ENCODE results near the gene PXN.
A peak's percentile ranks its signal among the peaks of the same experiment; 100 is the strongest.
"Not testable (repeated sequence)": the region's sequence is repeated elsewhere in the genome, so short reads cannot be mapped to it uniquely, and the experiment has no call there.

Gene PXN

GRCh38 chr12:120204171-120204570, 61.4 kb downstream of the PXN start:
- DNase-seq: no peak

DNA sequence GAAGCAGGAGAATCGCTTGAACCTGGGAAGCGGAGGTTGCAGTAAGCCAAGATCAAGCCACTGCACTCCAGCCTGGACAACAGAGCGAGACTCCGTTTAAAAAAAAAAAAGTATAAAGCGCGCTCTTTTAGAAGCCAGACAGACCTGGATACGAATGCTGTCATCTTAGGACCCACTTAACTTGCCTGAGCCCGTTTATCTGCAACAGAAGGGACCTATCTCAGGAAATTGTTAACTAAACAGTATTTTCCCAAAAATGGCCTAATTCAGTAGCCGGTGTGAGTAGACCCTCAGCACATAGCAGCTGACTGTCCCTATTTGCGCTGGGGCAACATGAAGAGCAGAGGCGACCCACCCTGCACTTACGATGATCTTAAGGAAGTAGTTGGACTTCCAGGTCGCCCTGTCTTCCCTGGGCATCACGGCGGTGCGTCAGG, 65.1 kb downstream of the PXN start:
- DNase-seq: no peak

GRCh38 chr12:120199595-120200306, 65.8 kb downstream of the PXN start:
- no peak for DNase-seq

DNA sequence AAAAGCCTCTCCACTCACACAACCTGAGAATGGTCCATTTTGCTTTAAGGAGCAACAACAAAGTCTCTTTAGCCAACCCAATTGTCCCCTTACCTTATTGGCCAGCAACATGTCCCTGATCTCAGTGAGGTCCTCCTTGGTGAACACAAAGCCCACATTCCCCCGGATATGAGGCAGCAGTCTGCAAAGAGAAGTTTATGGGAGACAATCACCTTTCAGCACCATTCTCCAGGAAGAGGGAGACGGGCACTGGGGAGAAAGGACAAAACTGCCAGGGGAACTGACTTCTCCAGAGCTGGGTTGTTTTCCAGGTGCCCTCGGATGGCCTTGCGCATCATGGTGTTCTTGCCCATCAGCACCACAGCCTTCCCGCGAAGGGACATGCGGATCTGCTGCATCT, 66.5 kb downstream of the PXN start:
- no peak for DNase-seq

GRCh38 chr12:120197542-120197887, 68.0 kb downstream of the PXN start:
- no peak for DNase-seq

DNA sequence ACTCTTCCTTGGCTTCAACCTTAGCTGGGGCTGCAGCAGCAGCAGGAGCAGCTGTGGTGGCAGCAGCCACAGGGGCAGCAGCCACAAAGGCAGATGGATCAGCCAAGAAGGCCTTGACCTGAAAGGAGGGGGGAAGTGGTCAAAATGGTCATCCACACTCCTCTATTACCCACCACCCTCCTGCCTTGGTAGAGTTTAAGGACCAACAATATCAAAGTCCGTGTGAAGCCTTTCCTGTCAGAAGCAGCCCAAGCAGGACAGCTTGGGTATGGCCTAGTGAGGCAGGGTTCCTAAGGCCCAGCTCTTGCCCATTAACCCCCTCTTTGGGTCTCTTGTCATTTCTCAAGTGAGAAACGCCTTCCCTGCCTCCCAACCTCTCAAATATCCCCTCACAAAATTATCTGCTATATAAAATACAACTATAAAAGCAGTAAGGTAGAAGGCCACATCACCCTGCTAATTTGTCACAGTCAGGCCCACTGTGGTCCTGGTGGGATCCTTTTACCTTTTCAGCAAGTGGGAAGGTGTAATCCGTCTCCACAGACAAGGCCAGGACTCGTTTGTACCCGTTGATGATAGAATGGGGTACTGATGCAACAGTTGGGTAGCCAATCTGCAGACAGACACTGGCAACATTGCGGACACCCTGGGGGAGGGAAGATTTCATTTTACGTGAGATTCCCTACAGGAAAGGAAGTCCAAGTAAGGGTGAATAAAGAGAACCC, 68.6 kb downstream of the PXN start:
- DNase-seq: not testable (repeated sequence)

- DNase-seq: no peak
These were observed 69.2 kb downstream of the PXN start for GRCh38 chr12:120196363-120196762.

DNA sequence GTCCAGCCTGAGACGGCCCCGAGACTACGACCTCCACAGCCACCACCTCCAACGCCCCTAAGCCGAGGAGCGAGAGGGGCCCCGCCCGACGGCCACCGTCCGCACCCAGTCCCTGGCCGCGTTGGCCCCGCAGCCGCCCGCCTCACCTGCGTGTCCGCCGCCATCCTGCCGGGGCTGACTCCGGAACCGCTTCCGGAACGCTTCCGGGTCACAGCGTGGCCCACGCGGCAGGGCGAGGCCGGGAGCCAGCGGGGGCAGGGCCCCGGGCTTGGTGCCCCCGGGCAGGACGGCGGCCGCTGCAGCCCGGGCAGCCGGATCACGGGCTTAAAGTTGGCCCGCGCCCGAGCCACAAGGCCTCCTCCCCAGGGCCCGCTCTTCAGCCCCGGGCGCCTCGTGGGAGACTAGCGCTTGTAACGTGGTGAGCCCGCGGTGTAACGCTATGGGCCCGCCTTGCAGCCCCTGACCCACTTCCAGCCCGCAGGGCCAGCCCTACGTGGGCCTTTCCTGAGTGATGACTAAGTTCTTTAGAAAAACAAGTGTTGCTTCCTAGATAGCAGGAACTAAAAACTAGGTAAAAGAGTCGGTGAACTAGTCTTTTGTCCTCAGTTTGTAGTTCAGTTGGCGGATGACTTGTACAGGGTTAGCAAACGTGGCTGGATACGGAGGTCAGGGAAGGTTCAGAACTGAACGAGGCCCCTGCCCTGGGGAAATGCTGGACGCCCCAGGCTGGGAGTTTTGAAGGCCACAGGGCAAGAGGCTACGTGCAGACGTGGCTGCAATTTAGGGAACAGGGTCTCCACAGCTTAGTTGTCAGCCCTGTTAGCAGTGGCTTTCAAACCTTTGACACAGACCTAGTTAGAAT, 70.8 kb downstream of the PXN start, which contains the start of gene GCN1:
Gene GCN1 (minus strand): TSS at position 182 of the 862 bp plus-strand sequence. CDS start 18 bp downstream, at position 164.
- peak; percentile 34 to 59 for DNase-seq

GRCh38 chr12:120194226-120194533, 71.3 kb downstream of the PXN start:
- DNase-seq: no peak

- not testable (repeated sequence) for DNase-seq
These were observed 72.2 kb downstream of the PXN start for GRCh38 chr12:120193286-120193685.

GRCh38 chr12:120190985-120191480, 74.5 kb downstream of the PXN start:
- DNase-seq: no peak

DNA sequence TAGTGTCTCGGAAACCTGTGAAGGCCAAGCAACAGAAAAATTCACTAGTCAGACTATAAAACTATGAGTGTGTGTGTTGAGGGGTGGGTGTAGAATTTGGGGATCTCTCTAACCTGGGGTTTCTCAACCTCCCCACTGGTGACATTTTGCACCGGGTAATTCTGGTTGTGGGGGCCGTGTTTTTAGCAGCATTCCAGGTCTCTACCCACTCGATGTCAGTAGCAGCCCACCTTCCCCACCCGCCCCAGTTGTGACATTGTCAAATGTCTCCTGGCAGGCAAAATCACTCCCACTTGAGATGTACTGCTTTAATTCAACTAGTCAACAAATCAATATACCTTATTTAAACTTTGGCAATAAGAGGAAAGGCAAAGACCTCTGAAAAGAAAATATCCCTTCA, 75.1 kb downstream of the PXN start:
- DNase-seq: no peak

DNA sequence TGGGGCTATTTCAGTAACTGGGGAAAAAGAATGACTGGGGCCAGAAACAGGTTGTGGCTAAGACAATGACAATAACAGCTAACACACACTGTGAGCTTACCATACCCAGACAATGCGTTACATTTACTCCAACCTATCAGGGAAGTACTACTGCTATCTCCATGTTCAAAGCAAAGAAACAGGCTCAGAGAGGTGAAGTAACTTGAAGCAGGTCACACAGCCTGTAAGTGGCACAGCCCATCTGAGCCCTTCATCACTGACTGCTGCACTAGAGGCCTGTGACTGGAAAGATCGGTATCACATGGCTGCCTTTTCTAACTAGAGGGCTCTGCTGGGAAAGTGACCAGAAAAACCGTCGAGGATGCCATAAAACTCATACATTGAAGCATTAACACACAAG, 78.9 kb downstream of the PXN start:
- no peak for DNase-seq

DNA sequence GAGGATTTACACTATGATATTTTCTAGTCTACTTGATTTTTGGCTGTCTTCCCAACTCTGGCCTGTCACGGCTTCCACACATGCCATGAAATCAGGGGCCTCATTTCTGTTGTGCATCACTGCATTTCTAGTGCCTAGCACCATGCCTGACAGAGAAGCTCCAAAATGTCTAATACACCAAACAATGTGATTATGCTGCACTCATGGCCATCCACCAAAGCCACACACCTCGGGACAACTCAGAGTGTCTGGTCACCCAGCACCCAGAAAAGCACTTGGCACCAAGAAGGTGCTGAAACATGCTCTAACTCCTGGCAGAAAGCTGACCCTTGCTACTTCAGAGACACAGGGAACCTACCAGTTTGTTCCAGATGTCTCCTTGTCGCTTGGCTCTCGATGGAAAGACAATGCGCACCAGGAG, 82.3 kb downstream of the PXN start:
- no peak for DNase-seq

GRCh38 chr12:120181991-120182631, 83.4 kb downstream of the PXN start:
- no peak for DNase-seq

DNA sequence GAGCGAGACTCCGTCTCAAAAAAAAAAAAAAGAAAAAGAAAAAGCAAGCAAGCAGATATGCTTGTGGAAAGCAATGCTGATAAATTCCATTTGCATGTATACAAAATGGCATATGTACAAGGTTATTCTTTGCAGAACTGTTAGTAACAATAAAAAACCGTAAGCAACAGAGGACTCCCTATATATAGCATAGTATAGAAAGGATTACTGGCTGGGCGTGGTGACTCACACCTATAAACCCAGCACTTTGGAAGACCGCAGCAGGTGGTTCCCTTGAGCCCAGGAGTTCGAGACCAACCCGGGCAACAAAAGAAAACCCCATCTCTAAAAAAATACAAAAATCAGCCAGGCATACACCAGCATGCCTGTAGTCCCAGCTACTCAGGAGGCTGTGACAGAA, 84.6 kb downstream of the PXN start:
- DNase-seq: no peak

DNA sequence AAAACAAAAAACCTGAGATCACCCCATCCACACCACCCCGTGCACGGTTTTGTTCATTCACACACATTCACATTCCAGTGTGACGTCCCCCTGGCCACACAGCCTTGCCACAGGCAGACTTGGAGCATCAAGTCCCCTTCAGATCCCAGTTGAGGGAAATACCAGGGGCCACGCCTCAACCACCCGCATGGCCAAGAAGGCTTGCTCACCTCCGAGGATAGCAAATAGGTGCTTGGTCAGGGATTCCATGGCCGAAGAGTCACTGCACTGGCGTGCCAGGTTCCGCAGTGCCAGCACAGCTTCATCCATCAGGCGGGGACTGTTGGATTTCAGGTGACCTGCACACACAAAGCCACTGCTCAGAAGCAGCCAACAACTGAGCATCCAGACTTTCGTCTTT, 90.0 kb downstream of the PXN start:
- no peak for DNase-seq

DNA sequence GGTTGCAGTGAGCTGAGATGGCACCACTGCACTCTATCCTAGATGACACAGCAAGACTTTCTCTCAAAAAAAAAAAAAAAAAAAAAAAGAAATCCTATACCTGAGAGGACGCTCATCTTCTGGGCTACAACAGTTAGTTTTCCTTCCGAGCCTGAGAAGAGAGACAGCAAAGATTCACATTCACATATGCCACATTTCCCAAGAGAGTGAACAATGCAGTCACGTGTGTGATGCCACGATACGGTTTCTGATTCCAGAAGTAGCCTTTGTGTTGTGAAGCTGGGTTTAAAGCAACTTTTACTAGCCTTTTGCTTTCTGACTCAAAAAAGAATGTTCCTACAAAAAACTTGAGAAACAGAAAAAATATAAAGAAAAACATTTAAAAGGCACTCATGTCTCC, 90.5 kb downstream of the PXN start:
- no peak for DNase-seq

- DNase-seq: no peak
These were observed 93.5 kb downstream of the PXN start for GRCh38 chr12:120172053-120172452.

- DNase-seq: no peak
These were observed 94.9 kb downstream of the PXN start for GRCh38 chr12:120170631-120171030.

DNA sequence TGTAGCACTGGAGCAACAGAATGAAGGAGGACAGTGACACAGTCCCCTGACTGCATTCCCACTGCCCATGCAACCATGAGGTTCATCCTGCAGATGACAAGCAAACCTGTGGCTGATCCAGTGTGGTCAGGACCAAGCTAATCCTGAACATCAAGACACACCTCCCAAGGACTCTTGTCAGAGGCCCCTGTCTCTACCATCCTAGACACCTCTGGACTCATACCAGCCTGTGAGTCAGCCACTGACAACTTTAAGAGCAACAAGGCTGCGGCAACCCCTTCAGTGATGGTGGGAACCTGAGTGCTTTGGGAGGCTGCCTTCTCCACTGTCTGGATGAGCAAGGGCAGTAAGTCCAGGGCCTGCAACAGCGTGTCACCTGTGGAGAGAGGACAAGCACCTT, 95.6 kb downstream of the PXN start:
- DNase-seq: no peak

DNA sequence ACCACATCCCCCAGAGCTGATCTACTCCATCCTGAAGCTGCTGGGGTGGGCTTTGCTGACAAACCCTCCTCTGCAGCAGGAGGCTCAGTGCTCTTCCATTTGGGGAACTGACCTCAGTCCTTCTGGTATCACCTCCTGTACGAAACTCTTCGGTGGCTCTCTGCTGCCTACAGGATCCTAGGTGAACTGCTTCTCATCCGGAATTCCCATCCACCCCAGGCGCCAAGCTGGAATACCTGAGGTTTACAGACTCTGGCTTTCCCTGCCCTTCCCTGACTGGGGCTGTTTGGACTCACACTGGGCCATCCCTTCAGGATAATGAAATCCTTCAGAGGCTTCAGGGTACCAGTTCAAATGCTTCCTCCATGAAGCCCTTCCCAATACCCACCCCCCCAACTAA, 97.2 kb downstream of the PXN start:
- DNase-seq: no peak

DNA sequence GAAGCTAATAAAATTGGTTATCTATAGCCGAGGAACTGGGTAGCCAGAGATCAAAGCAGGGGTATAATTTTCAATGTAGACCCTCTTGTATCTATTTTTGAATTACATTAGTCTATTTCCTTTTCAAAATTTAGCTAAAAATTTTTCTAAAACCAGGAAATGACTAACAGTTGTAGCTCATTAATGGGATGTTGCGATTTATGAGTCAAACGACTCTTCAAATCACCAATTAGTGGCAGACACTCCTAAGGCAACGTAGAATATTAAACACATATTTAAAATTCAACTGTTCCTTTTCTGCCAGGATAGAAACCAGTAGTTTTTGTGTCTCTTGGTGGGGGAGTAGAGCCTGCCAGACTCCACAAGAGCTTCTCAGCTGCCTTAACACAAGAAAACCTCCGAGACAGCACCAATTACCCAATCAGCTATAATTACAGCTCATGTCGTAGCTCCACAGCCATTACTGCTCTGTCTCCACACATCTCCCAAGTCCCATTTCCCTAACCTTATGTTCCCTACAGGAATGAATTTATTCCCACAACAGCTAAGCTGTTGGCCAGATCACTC, 97.9 kb downstream of the PXN start:
- DNase-seq: no peak

Measured in bone marrow (tissue), 2 donors.